Islet of Langerhans (tissue), 1 donor: ENCODE data around the gene GPR39.

Experiments
- FAIRE-seq: peaks from one replicate; lab custom pipeline; 2011; peaks lifted over from hg19 to GRCh38; lab: Jason Lieb, UNC

The GPR39 gene

DNA sequence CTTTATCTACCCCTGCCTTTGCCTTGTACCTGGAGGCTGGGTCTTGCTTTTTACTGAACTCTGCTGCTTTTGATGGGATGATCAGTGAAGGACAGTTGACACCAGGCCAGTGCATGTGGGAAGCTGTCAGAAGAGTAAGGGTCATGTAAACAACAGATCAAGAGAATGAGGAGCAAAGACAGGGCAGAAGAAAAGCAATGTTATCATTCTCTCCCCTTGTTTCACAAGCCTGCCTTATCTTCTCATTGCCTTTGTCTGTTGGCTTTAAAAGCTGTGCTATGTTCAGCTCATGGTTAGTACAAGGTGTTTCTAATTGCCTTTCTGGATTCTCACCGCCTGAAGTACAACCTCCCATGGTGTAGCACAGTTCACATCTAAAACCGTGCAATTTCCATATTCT is 225.8 kb downstream of the GPR39 start:
- FAIRE-seq = no peak

DNA sequence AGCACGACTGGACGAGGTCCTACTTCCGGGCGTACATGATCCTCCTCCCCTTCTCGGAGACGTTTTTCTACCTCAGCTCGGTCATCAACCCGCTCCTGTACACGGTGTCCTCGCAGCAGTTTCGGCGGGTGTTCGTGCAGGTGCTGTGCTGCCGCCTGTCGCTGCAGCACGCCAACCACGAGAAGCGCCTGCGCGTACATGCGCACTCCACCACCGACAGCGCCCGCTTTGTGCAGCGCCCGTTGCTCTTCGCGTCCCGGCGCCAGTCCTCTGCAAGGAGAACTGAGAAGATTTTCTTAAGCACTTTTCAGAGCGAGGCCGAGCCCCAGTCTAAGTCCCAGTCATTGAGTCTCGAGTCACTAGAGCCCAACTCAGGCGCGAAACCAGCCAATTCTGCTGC is 228.6 kb downstream of the GPR39 start:
- no peak for FAIRE-seq

GRCh38 chr2:132645722-132646539 is 229.3 kb downstream of the GPR39 start:
- FAIRE-seq = no peak

GRCh38 chr2:132646540-132647108 is 230.0 kb downstream of the GPR39 start:
- no peak for FAIRE-seq

- no peak for FAIRE-seq
Measured at GRCh38 chr2:132651115-132652045, 234.8 kb downstream of the GPR39 start.

DNA sequence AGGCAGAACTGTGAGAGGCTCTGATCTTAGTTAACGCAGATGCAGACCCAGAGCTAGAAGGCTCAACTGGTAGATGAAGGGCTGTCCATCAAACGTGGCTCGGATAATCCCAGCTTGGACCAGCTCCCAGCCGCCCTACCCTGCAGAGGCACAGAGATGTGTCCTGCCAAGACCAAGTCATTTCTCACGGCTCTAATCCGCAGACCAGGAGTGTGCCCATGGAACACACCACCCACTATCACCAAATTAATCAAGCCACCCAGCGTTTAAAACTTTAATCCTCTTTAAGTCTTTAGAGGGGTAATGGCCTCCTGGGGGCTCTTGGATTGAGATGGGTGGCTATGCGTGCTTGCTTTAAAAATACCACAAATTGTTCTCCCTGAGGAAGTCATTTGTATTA is 235.9 kb downstream of the GPR39 start:
- no peak for FAIRE-seq

- FAIRE-seq = no peak
Measured at GRCh38 chr2:132654335-132654734, 237.7 kb downstream of the GPR39 start.

DNA sequence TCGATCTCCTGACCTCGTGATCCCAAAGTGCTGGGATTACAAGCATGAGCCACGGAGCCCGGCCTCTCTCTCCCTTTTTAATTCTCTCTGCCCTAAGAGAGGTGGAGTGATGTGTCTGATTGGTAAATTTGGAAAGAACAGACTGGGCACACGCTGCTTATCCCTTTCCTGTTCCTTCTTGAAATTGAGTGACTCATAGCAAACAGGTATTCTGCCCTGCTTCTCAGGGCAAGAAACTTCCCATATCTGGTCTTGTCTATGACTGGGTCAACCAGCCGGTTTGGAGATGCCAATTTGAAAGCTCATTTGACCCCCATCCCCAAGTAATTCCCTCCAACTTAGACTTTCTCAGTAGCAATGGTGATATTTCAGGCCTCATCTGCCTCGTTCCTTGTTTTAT is 238.4 kb downstream of the GPR39 start:
- no peak for FAIRE-seq

DNA sequence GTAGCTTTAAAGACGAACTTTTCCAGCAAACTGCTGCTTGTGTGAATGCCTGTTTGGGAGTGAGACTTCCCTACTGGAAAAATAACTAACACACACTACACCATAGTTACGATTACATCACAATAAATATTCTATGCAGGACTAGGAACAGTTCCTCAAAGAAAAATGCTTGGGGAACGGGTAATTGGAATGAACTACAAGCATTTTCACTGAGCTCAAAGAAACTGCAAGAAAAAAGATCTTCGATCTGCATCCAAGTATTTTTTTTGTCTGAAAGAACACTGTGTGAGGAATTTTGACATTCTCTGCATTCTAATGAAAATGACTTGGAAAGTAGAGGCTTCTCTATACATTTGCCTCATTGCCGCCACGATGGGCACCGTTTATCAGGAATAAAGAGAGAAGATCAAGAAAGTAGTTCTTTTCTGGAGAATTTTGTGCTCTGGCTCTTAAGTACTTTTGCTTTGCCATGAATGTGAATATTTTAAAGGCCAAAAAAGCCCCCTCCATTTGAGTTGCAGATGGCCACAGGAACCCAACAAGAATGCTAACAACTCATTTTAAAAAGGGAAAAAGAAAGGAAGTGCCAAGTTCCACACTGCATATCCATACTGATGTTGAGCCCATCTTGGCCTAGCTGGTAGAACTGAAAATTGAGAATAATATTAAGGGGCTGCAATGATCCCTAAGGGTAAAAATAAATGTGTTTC is 239.8 kb downstream of the GPR39 start:
- no peak for FAIRE-seq

DNA sequence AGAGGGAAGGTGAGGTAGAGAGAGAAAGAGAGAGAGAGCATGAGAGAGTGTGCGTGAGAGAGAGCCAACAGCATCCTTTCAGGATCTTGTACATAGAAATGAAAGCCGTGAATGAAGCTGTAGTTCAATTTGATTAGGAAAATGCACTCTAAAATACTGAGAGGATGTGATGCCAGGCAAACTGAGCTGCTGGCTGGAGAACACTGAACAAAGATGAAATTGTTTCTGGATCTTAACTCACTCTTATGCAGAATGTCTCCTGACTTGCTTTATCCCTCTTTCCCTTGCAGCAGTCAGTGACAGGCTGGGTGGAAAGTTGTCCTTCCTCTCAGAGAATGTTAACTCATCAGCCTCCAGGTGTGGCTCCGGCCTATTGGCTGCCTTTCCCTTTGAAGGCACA is 242.7 kb downstream of the GPR39 start:
- no peak for FAIRE-seq

DNA sequence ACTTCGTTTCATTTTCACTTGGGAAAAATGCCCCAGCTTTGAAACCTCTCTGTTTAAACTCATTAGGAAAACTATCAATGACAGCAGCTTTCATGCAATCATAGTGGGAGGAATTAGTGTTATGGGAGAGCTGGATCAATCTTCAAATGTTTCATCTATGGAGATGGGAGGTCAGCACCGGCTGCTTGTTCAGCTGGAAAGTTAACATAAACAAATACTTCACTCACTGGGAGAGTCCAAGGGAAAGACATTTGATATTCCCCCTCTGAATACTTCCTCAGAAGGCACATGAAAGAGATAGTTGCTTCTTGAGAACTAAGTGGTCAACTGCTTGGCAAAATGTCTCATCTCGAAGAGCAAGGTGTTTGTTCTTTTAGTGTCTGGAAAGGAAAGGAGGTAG is 246.1 kb downstream of the GPR39 start:
- no peak for FAIRE-seq

DNA sequence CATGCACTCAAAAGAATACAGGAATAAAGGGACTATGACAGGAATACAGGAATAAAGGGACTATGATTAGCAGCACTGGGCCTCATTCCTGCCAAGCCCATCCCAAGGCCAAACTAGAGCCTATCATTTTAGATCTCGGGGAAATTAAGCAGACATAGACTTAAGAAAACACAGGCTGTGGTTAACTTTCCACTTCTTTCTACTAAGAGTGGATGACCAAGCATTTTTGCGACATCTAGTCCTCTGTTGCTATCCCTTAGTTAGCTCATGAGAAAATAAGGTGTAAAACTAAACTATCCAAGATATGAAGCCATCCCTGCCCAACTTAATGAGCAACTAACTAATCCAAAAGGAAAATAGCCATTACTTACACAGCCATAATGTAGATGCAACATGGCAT is 247.5 kb downstream of the GPR39 start:
- no peak for FAIRE-seq

DNA sequence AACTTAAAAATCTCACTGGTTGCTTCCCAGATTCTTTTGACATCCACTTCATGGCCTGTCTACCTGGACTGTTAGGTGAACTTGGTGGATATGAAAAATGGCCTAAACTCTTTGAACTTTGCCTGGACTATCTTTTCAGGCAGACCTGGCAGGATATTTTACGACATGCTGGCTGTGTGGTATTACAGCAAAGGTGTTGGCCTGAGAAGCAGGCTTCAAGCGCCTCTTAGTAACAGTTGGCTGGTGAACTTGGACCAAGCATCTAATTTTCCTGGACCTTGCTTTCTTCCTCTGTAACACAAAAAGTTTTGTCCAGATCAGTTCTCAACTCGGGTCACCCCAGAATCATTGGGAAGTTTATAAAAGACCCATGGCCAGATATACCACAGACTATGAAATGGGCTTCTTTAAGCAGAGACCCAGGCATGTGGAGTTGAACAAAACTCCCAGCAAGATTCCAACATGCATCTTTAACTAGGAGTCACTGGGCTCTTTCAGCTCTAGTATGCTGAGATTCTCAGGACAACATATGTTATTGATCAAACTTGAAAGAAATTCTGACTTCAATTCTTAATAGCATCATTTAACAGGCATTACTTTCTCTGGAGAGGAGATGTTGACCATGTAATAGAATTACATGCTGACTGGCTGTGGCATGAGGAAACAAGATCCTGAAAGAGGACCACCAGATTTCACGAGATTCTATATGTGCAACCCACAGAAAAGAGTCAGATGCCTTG is 249.0 kb downstream of the GPR39 start:
- FAIRE-seq = no peak

DNA sequence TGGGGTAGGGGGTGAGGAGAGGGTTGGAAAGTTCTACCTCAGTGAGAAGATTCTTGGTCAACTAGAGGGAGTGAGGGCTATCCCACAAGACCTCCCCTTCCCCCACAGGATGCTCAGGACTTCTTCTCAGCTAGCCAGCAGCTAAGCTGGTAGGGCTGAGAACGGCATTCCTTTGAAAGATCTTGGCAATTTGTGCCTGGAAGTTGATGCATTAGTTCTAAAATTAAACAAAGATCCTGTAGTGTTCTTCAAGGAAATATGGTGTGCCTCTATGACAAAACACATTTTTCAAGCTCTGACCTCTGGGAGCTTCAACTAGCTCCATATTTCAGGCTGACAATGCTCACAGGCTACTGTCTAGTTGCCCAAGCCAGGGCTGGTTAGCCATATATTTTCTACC is 251.1 kb downstream of the GPR39 start:
- no peak for FAIRE-seq

GRCh38 chr2:132668189-132668823 is 251.7 kb downstream of the GPR39 start:
- no peak for FAIRE-seq

- no peak for FAIRE-seq
Measured at GRCh38 chr2:132668987-132669907, 252.6 kb downstream of the GPR39 start.

DNA sequence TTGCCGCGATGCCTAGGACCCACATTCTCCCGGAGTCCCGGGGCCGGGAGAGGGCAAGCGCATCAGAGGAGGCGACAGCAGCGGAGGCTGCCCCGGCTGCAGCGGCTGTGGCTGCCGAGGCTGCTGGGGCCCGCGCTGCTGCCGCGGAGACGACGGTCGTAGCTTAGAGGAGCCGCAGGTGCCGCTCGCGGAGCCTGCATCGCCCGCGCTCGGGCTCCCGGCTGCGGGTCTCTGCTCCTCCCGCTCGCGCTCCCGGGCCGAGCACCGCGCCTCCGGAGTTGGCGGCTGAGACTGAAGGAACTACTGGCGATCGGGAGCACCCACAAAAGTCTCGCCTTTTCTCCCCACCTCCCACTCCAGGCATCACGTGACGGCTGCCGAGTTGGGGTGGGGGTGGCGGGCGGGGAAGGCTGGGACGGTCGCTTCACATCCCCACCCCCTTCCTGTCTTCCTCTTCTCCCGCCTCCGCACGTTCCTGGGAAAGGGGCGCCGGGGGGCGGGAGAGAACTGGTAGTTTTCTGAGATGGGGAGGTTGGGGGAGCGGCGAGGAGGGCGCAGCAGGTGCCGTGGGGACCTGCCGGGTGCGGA is 253.4 kb downstream of the GPR39 start, which contains the start of gene LYPD1:
LYPD1 (minus strand) TSS at position 298 of the 588 bp plus-strand sequence; CDS start at position 25, 273 bp downstream.
- FAIRE-seq = no peak

GRCh38 chr2:132670496-132671150 is 254.0 kb downstream of the GPR39 start:
- no peak for FAIRE-seq
